Measurements from ENCODE around the gene OR7A17. TPM values are rescaled to one million over a fixed set of nuclear protein-coding genes. Genes with fewer than 3 reads are reported as not detected.

Gene OR7A17
- not detected in 2 replicates for total RNA-seq

DNA sequence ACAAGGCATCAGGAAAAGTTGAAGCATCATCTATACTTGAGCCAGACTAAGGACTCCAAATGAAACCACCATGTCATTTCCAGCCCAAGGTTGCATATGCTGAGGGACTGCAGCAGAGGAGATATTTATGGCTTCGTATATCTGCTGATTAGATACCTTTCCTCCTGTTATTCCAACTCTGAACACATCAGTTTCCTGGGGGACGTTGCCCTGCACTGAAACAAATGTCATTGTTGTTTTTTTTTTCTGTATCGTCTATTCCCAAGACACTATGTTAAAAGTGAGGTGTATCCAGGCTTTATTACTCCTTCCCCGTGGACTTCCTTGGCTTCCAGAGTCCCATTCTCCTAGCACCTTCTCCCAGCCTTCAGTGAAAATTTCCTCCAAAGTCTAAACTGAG lies at the start of gene OR7A17:
TSS of gene OR7A17 (minus strand) at position 101 of the 400 bp plus-strand sequence. CDS start 4,777 bp downstream, outside the sequence.

DNA sequence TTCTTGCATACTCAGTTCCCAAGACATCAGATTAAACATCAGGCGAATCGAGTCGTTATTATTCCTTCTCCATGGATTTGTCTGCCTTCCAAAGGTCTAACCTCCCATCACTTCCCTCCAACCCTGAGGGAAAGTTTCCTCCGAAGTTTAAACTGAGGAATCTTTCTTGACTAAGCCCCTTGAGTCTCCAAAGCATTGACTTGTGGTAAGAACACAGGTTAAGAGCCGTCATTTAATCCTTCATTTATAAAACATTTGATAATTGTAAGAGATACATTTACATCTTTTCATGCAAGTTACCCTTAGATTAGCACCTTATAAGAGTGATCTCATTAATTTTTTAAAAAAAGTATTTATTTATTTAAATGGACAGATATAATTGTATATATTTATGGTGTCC lies 37.1 kb downstream of the OR7A17 start, which contains the start of gene OR7A10:
TSS of gene OR7A10 (minus strand) at position 101 of the 400 bp plus-strand sequence. CDS start 7,045 bp downstream, outside the sequence.

DNA sequence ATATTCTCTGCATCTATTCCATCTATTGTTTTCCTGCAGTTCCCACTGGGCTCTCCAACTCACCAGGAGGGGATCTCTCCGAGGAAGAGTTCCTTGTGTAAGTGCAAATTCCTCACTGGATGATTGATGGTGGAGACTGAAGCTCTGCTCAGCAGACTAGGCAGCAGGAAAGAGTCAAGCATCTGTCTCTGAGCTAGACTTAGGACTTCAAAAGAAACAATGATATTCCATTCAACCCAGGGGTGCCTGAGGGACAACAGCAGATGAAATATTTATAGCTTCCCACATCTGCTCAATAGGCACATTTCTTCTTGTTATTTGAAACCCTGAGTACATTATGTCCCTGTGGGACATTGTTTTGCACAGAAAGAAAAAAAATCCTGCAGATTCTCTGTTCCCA lies 50.9 kb downstream of the OR7A17 start, which contains the start of the genes OR7A5 and OR7C1:
TSS of gene OR7A5 (minus strand) at position 175 of the 400 bp plus-strand sequence. CDS start 6,944 bp downstream, outside the sequence.
TSS of gene OR7C1 (minus strand) at position 175 of the 400 bp plus-strand sequence. CDS start 35,049 bp downstream, outside the sequence.

Other genes starting within 250 kb of the OR7A17 start
- gene ADGRE3, start 211.3 kb downstream of the OR7A17 start, total RNA-seq = not detected in 2 replicates
- 24.6 and 32.7 TPM in 2 replicates for gene ZNF333, start 196.1 kb downstream of the OR7A17 start, total RNA-seq
- gene ADGRE2, start 107.6 kb downstream of the OR7A17 start, total RNA-seq = not detected in 2 replicates
- gene OR7A5, start 50.9 kb downstream of the OR7A17 start, total RNA-seq = not detected in 2 replicates
- not detected in 2 replicates for gene OR7C1, start 50.9 kb downstream of the OR7A17 start, total RNA-seq
- not detected in 2 replicates for gene OR7A10, start 37.2 kb downstream of the OR7A17 start, total RNA-seq
- not detected in 2 replicates for gene OR7C2, start 55.4 kb upstream of the OR7A17 start, total RNA-seq
- gene SLC1A6, start 93.7 kb upstream of the OR7A17 start, total RNA-seq = not detected in 2 replicates
- not detected in 2 replicates for gene CASP14, start 163.3 kb upstream of the OR7A17 start, total RNA-seq
- gene OR1I1, start 196.1 kb upstream of the OR7A17 start, total RNA-seq = not detected in 2 replicates
- gene SYDE1, start 221.3 kb upstream of the OR7A17 start, total RNA-seq = 30.4 and 40.0 TPM in 2 replicates

Data from smooth muscle cell of trachea (primary cell).